ENCODE measurements around the gene ABHD5. TPM values are rescaled to one million over a fixed set of nuclear protein-coding genes. Genes with fewer than 3 reads are reported as not detected.

The ABHD5 gene
- total and polyA plus RNA-seq, 2 of the 8 experiments (the other 6 are each of a cell fraction or from before 2014, with no cell fraction given) = 10.5 to 16.4 TPM

- Histone ChIP-seq H3K14ac (ENCODE audit: insufficient read length) (no peak overlapping the region), H4K8ac (ENCODE audit: extremely low read depth, insufficient read depth, low read length) (no peak overlapping the region), H3K4me2 (ENCODE audit: insufficient read depth in 1 of 2, low read depth in 2 of 2, low read length in 2 of 2) (no peak overlapping the region), H4K91ac (replicated peaks; ENCODE audit: insufficient read length, low read length) (no peak overlapping the region), H2BK15ac (ENCODE audit: low read length) (no peak overlapping the region), H4K5ac (ENCODE audit: insufficient read length, low read depth, low read length) (no peak overlapping the region), H2BK120ac (replicated peaks; ENCODE audit: low read depth, low read length) (no peak overlapping the region), H3K4me3 (ENCODE audit: extremely low read depth in 1 of 4, insufficient read depth in 2 of 4, low read depth in 3 of 4, low read length in 4 of 4) (no peak overlapping the region), H3K79me1 (ENCODE audit: low read depth, low read length) (no peaks in the 10 kb centered on the region), H2AFZ (ENCODE audit: low read length) (no peak overlapping the region), H3K4ac (replicated peaks; ENCODE audit: insufficient read length, low read depth, low read length) (no peak overlapping the region), H3K9me3 (ENCODE audit: insufficient read depth in 2 of 2, low read depth in 1 of 2, low read length in 1 of 2) (0 out of 4 replicates have a peak, but pooled peaks cover 0 to 3% of the 10 kb centered on the region in 2 experiments), H3K23ac (ENCODE audit: insufficient read length) (no peak overlapping the region), H3K27me3 (replicated peaks in 1 of 4; ENCODE audit: control insufficient read depth in 3 of 4, extremely low read depth in 1 of 4, insufficient read depth in 3 of 4, low read length in 3 of 4) (peaks cover 0 to 2% (median 0%) of the 10 kb centered on the region in 4 experiments; a peak in 1 of 7 replicates), H4K20me1 (replicated peaks in 1 of 2; ENCODE audit: control insufficient read depth in 1 of 2, insufficient read depth in 2 of 2, low read length in 2 of 2) (no peaks in the 10 kb centered on the region), H2BK20ac (ENCODE audit: low read length) (no peak overlapping the region), H3K27ac (ENCODE audit: low read depth, low read length) (no peak overlapping the region), H2BK5ac (ENCODE audit: low read depth, low read length) (no peak overlapping the region), H3K18ac (ENCODE audit: extremely low read depth, low read length) (no peak overlapping the region), H2AK5ac (ENCODE audit: low read depth, low read length) (no peak overlapping the region), H3K56ac (replicated peaks; ENCODE audit: insufficient read length, low read depth, low read length) (no peak overlapping the region), H3K79me2 (ENCODE audit: control insufficient read depth in 1 of 2, insufficient read depth in 2 of 2, low read length in 2 of 2) (no peaks in the 10 kb centered on the region), H2BK12ac (ENCODE audit: low read depth, low read length) (no peak overlapping the region), H3K36me3 (ENCODE audit: control insufficient read depth in 2 of 4, insufficient read depth in 4 of 4, low read length in 3 of 4) (no peaks in the 10 kb centered on the region), H3K9ac (replicated peaks in 1 of 4; ENCODE audit: extremely low read depth in 1 of 4, low read depth in 3 of 4, low read length in 3 of 4) (no peak overlapping the region), H3K23me2 (ENCODE audit: low read depth, low read length) (no peaks in the 10 kb centered on the region; the same call in 1 of the 2 replicates), H3K4me1 (replicated peaks in 1 of 4; ENCODE audit: control insufficient read depth in 3 of 4, insufficient read depth in 4 of 4, low read length in 3 of 4) (no peaks in the 10 kb centered on the region)
- WGBS, 2 experiments (ENCODE audit: extremely low coverage in 1 of 2, insufficient coverage in 1 of 2, insufficient read length in 1 of 2, insufficient replicate concordance in 2 of 2, low coverage in 1 of 2, low lambda C conversion rate in 2 of 2, missing lambda C conversion rate in 1 of 2) = 80% methylated on average over 2 of the region's 2 CpGs; no CpG with 5 or more reads in 1 of the 2 experiments
- POLR2A ChIA-PET (ENCODE audit: partially characterized antibody) = interaction anchor here (0.6 kb wide), 1 partner anchor 224 kb away, joined by 3 read pairs; no protein-coding TSS in a partner anchor
- FAIRE-seq (no peak), DNase-seq (ENCODE audit: low read depth in 1 of 2, low spot score in 2 of 2) (no peak)
- CTCF ChIA-PET (ENCODE audit: partially characterized antibody) = interaction anchor here (1.9 kb wide), 1 partner anchor 18 kb away, joined by 5 read pairs; no protein-coding TSS in a partner anchor
- TF ChIP-seq CTBP2 (IDR thresholded peaks at IDR 0.05; ENCODE audit: borderline replicate concordance, insufficient read depth, insufficient read length, low read length) = no peak
- TF ChIP-seq JUND (IDR thresholded peaks at IDR 0.05; ENCODE audit: low read length) = no peak
- no peak for TF ChIP-seq USF2 (IDR thresholded peaks at IDR 0.05; ENCODE audit: low read length)
- TF ChIP-seq EGR1 (IDR thresholded peaks at IDR 0.05; ENCODE audit: borderline replicate concordance, low read depth, low read length) = no peak
- no peak for TF ChIP-seq SIN3A (conservative IDR thresholded peaks at IDR 0.05 in 1 of 2, IDR thresholded peaks at IDR 0.05 in 1 of 2; ENCODE audit: low read depth in 1 of 2, low read length in 2 of 2)
- TF ChIP-seq GTF2F1 (IDR thresholded peaks at IDR 0.05; ENCODE audit: borderline replicate concordance, low read depth, low read length) = no peak
- no peak for TF ChIP-seq SUZ12 (IDR thresholded peaks at IDR 0.05; ENCODE audit: low read length)
- TF ChIP-seq CEBPB (IDR thresholded peaks at IDR 0.05; ENCODE audit: low read depth, low read length) = no peak
- TF ChIP-seq ASH2L (IDR thresholded peaks at IDR 0.05; ENCODE audit: low read length) = no peak
- TF ChIP-seq SRF (IDR thresholded peaks at IDR 0.05; ENCODE audit: low read depth, low read length) = no peak
- TF ChIP-seq RNF2 (IDR thresholded peaks at IDR 0.05; ENCODE audit: borderline replicate concordance, low read depth, low read length, missing control alignments, poor library complexity, severe bottlenecking) = no peak
- TF ChIP-seq CBX5 (IDR thresholded peaks at IDR 0.05; ENCODE audit: low read depth, low read length) = no peak
- TF ChIP-seq FOSL1 (IDR thresholded peaks at IDR 0.05; ENCODE audit: insufficient read depth, low read depth, low read length) = no peak
Measured at GRCh38 chr3:43782541-43782940, 91.8 kb downstream of the ABHD5 start.
